Measurements from ENCODE around the gene SPON2.
A peak's percentile ranks its signal among the peaks of the same experiment; 100 is the strongest.
"Not testable (repeated sequence)": the region's sequence is repeated elsewhere in the genome, so short reads cannot be mapped to it uniquely, and the experiment has no call there.

SPON2 gene

GRCh38 chr4:1139860-1140259 is 32.5 kb downstream of the SPON2 start:
- no peak for DNase-seq

GRCh38 chr4:1137850-1138249 is 34.5 kb downstream of the SPON2 start:
- DNase-seq: no peak

GRCh38 chr4:1137063-1137776 is 35.2 kb downstream of the SPON2 start:
- no peak for DNase-seq

GRCh38 chr4:1136048-1136447 is 36.3 kb downstream of the SPON2 start:
- DNase-seq: no peak

GRCh38 chr4:1133033-1133432 is 39.4 kb downstream of the SPON2 start:
- no peak for DNase-seq

- DNase-seq: peak; percentile 24
Measured at GRCh38 chr4:1130316-1131186, 41.8 kb downstream of the SPON2 start.

- no peak for DNase-seq
Measured at GRCh38 chr4:1126506-1126905, 45.9 kb downstream of the SPON2 start.

GRCh38 chr4:1125466-1125865 is 46.9 kb downstream of the SPON2 start:
- not testable (repeated sequence) for DNase-seq

- DNase-seq: no peak
Measured at GRCh38 chr4:1124818-1125217, 47.6 kb downstream of the SPON2 start.

- DNase-seq: no peak
Measured at GRCh38 chr4:1122505-1122904, 49.9 kb downstream of the SPON2 start.
